Ovary (tissue), 9 donors: ENCODE measurements around the gene BAX. TPM values are rescaled to one million over a fixed set of nuclear protein-coding genes. Genes with fewer than 3 reads are reported as not detected.

Source experiments
- DNase-seq, 5 donors: peaks; one replicate each; pipeline ENCODE4 v3.0.0-alpha.2; 2019 to 2020
- H3K27ac ChIP-seq, 2 donors: fragments of 200-600 bp; one replicate each; pipeline versions ENCODE4 v1.5.1 to v1.8.0; 2019 to 2022
- H3K27me3 ChIP-seq: fragments of 200-600 bp; one replicate; pipeline ENCODE4 v1.8.0; 2022
- H3K36me3 ChIP-seq: fragments of 200-600 bp; sonication (generic); one replicate; pipeline ENCODE4 v1.5.1; 2019
- H3K4me1 ChIP-seq: one replicate; pipeline ENCODE4 v1.8.1; 2013; ENCODE audit warnings: mild to moderate bottlenecking, moderate library complexity; ENCODE audit not compliant: insufficient read depth
- H3K4me3 ChIP-seq: fragments of 200-600 bp; sonication (generic); one replicate; pipeline ENCODE4 v1.5.1; 2017
- H3K9me3 ChIP-seq, 2 donors: fragments of 200-600 bp in 1 of 2; sonication (generic) in 1 of 2; one replicate each; pipeline versions ENCODE4 v1.5.1 to v1.8.1; 2013 to 2019; ENCODE audit warnings: mild to moderate bottlenecking in 1 of 2, moderate library complexity in 1 of 2
- CTCF ChIP-seq, 3 donors: fragments of 450-650 bp in 2 of 3; fragments of 200-600 bp in 1 of 3; IDR thresholded peaks; one replicate each; pipeline versions ENCODE4 v1.5.1 to v1.8.0; 2016 to 2022; ENCODE audit warnings: antibody characterized with exemption in 3 of 3, mild to moderate bottlenecking in 1 of 3
- EP300 ChIP-seq: sonication (generic); formaldehyde crosslinking; IDR thresholded peaks from one replicate; pipeline ENCODE4 v1.6.1; 2017; ENCODE audit warnings: antibody characterized with exemption
- POLR2A ChIP-seq: fragments of 450-650 bp; IDR thresholded peaks from one replicate; pipeline ENCODE4 v1.6.1; 2017; ENCODE audit warnings: antibody characterized with exemption, mild to moderate bottlenecking, moderate library complexity
- WGBS, 3 donors: extraction: QIAGEN DNeasy Blood & Tissue Kit in 1 of 3; methylation state at CpG; one replicate each; pipeline versions ENCODE4 v1.1.5 to v1.1.7; 2013 to 2017; 5-methylcytosine and 5-hydroxymethylcytosine counted together
- intact Hi-C, 4 donors: fragments of 100-400 bp; cut with DNase I; formaldehyde crosslinking; loops; one replicate each; pipeline versions ENCODE4 v1.11.0 to v1.15.1; 2022 to 2023
- polyA plus RNA-seq, 2 donors: library from polyadenylated mRNA; stranded (reverse); fragments of 200-250 nt in 1 of 2; fragments of 350-450 nt in 1 of 2; fragmentation: Illumina TruSeq in 1 of 2; extraction: RNeasy Lipid Tissue Mini Kit (QIAGEN cat#74804) in 1 of 2; gene quantifications; one replicate each; pipeline ENCODE4 v1.2.3, GENCODE V29; 2013 to 2014
- total RNA-seq, 7 donors: library from RNA; depleted of rRNA in 2 of 7; stranded (reverse); fragments of >200 nt in 2 of 7; fragmentation: NEBNext Ultra II Directional in 3 of 7; extraction: Animal tissue kit (Norgen Biotek cat#: 25700) in 3 of 7; gene quantifications; one replicate each; pipeline versions ENCODE4 v1.1.0 to v1.2.4, GENCODE V29; 2016 to 2023
- donor health status: DM: no; HTN: no; CAD: no; lungs with moderate emphysema.
- donor health status: DM: no; HTN: no; CAD: no.
- donor health status: Bipolar disorder and iron deficiency.
- donor health status: DM: yes; HTN: yes; CAD: no.
- donor health status: DM: no; HTN: no; CAD: no.
- donor health status: DM: yes; HTN: yes; CAD: no.

BAX gene
- total and polyA plus RNA-seq, 9 donors: 10.6 to 57.7 (median 45.9) TPM

- Histone ChIP-seq H3K4me1 (no peaks in the 10 kb centered on the region), H3K36me3 (no peaks in the 10 kb centered on the region), H3K27ac (no peak overlapping the region), H3K9me3 (no peaks in the 10 kb centered on the region), H3K4me3 (no peak overlapping the region), H3K27me3 (no peaks in the 10 kb centered on the region)
- no peak for DNase-seq
- WGBS, 3 donors: 70 to 72% (median 70%) methylated on average over 15 of the region's 15 CpGs
- TF ChIP-seq POLR2A (no peak), EP300 (no peak), CTCF (IDR thresholded peaks at IDR 0.05) (no peak)
- intact Hi-C loops: no loop called here
These were observed 26.3 kb upstream of the BAX start for GRCh38 chr19:48928164-48929025.

GRCh38 chr19:48933382-48933932, 21.2 kb upstream of the BAX start, which contains the start of gene DHDH:
DHDH (plus strand) TSS chr19:48933699; CDS start chr19:48933722, 23 bp downstream.
- no peaks in the 10 kb centered on the region for H3K27me3 ChIP-seq
- H3K27ac ChIP-seq: no peak within 1 kb of the TSS
- WGBS, 3 donors: 0 to 1% (median 1%) methylated on average over 39 to 43 of the region's 43 CpGs
- no peaks in the 10 kb centered on the region for H3K9me3 ChIP-seq
- no peaks in the 10 kb centered on the region for H3K4me1 ChIP-seq
- no peaks in the 10 kb centered on the region for H3K36me3 ChIP-seq
- H3K4me3 ChIP-seq: peak within 1 kb of the TSS; percentile 37
- TF ChIP-seq EP300 (no peak), CTCF (IDR thresholded peaks at IDR 0.05) (no peak), POLR2A (no peak)
- intact Hi-C loops: no loop called here
- peak; percentile 64 to 82 (median 73) for DNase-seq

GRCh38 chr19:48934837-48935236, 19.8 kb upstream of the BAX start:
- Histone ChIP-seq H3K9me3 (no peaks in the 10 kb centered on the region), H3K36me3 (no peaks in the 10 kb centered on the region), H3K4me3 (no peak overlapping the region), H3K27ac (no peak overlapping the region), H3K27me3 (no peaks in the 10 kb centered on the region), H3K4me1 (no peaks in the 10 kb centered on the region)
- TF ChIP-seq CTCF (IDR thresholded peaks at IDR 0.05) (no peak), POLR2A (no peak), EP300 (no peak)
- whole genome bisulfite sequencing, 3 donors: 77 to 82% (median 82%) methylated on average over 19 of the region's 19 CpGs
- intact Hi-C loops: no loop called here
- no peak for DNase-seq

GRCh38 chr19:48935864-48936263, 18.8 kb upstream of the BAX start:
- WGBS, 3 donors: 91 to 94% (median 93%) methylated on average over 25 of the region's 25 CpGs
- TF ChIP-seq CTCF (IDR thresholded peaks at IDR 0.05): no peak
- no peak for TF ChIP-seq POLR2A
- TF ChIP-seq EP300: no peak
- Histone ChIP-seq H3K36me3 (no peaks in the 10 kb centered on the region), H3K27me3 (no peaks in the 10 kb centered on the region), H3K9me3 (no peaks in the 10 kb centered on the region), H3K27ac (no peak overlapping the region), H3K4me1 (no peaks in the 10 kb centered on the region), H3K4me3 (no peak overlapping the region)
- intact Hi-C loops: no loop called here
- DNase-seq: no peak
